Stimulated activated CD4-positive, alpha-beta T cell treated with anti-CD3 and anti-CD28 coated beads, Interleukin-15, amount 100 ng/mL, for 24 hours (primary cell): ENCODE results near the gene PLK5.
A peak's percentile ranks its signal among the peaks of the same experiment; 100 is the strongest.
"Not testable (repeated sequence)": the region's sequence is repeated elsewhere in the genome, so short reads cannot be mapped to it uniquely, and the experiment has no call there.

Experiments used
- DNase-seq: peaks from one replicate; pipeline ENCODE4 v3.0.0-alpha.2; 2020

Gene PLK5

DNA sequence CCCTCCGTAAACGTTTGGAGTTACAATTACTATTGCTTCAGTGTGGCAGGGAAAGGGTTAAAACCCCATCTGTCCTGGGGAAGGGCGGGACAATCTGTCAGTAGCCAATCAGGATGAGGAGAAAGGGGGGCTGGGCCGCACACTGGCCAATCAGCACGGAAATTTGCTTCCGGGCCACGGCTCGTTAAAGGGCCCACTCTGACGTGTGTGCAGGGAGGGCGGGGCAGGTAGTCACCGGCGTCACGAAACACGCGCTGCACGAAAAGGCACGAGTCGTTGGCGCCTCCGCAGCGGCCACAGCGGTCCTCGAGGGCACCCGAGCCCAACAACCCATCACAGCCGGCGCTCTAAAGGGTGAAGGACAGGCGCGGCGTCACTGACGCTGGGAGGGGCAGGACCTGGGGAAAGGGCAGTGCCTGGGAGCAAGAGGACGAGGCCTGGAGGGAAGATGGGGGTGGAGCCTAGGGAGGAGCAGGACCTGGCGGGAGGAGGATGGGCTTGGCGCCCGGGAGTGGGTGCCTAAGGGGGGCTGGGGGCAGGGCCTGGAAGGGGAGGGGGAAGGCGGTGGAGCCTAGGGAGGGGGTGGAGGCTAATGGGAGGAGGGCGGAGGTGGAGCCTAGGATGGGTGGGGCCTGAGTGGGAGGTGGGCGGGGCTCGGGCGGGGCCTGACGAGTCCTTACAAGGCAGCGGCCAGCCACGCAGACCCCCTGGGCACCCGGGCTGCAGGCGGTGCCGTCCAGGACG is 15.9 kb upstream of the PLK5 start:
- DNase-seq, result peak; percentile 93

DNA sequence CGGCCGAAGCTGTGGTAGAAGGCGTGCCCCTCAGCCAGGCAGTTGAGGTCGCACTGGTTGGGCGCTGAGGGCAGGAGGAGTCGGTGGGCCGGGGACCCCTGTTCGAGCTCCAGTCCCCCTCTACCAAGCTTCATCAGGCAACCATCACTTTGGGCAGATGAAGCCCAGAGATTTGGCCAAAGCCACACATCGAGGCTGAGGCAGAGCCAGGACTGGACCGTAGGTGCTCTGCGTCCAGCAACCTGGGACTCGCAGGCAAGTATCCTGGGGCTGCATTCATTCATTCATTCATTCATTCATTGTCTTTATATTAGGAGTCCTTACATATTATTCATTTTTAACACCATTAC is 15.4 kb upstream of the PLK5 start:
- no peak for DNase-seq

- no peak for DNase-seq
These were observed 14.1 kb upstream of the PLK5 start for GRCh38 chr19:1509602-1510441.

GRCh38 chr19:1510442-1510806 is 13.5 kb upstream of the PLK5 start:
- no peak for DNase-seq

- no peak for DNase-seq
These were observed 13.1 kb upstream of the PLK5 start for GRCh38 chr19:1510807-1511206.

DNA sequence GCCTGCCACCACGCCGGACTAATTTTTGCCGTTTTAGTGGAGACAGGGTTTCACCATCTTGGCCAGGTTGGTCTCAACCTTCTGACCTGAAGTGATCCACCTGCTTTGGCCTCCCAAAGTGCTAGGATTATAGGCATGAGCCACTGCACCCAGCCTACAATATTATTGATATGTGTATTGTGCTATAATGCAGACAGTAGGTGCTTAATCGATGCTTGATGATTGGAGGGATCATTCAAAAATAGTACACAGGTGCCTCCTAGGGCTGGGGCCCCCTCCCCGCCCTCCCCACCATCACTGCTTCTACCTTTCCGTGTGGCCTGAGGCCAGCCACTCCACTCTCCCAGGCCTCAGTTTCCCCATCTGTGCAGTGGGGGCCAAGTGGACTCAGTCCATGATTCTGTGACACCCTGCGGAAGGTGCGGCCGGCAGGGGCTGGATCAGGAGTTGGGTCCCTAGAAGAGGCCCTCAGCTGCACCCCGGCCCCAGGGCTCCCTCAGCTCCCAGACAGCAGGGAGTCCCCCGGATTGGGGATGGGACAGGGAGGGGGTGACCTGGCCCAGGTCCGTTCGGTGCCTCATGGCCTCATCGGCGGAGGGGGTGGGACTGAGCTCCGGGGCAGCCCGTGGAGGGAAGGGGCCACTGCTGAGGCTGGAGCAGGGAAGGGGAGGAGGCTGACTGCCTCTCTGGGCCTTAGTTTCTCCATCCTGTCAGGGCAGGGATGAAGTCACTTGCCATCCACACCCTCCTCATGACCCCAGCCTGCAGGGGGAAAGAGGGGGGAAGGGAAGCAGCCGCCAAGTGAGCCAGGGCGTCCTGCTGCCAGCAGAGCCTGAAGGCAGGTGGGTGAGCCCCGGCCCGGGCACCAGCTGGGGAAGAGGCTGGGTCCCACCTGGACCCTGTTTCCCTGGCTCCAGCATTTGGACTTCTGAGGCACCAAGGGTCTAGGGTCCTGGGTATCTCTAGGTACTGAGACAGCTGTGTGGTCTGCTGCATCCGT is 12.3 kb upstream of the PLK5 start:
- DNase-seq, result no peak

DNA sequence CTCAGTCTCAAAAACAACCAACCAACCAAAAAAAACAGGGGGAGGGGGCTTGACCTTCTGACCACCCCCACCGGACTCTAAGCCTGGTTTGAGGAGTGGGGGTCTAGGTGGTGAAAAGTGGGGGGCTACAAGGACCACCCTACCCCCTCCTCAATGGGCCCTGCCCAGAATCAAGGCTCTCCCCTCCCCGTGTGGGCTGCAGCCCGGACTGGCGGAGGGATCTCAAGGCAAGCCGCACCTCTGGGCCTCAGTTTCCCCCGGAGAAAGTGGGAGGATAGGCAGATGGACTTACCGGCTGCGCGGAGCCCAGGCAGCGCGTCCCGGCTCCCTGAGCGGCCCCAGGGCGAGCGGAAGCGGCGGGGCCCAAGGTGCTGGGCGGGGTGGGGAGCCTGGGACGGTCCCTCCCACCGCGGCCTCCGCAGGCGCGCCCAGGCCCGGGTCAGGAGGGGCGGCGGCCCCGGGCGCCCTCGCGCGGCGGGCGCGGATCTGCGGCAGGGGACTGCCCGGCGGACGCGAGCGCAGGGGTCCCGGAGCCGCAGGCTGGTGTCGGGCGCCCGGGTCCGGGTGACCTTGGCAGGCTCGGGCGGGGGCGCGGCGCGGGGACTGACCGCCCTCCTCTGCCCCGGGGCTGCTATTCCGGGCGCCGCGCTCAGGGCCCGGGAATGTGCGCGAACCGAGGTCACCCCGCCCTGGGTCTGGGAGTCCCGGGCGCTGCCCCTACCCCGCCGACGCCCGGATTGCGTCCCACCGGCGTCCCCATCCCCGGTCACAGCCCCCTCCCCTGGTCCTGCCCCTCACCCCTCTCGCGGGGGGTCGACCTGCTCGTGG is 11.0 kb upstream of the PLK5 start, which contains the start of gene ADAMTSL5:
TSS of gene ADAMTSL5 (minus strand) at position 349 of the 828 bp plus-strand sequence. CDS start 2,076 bp downstream, outside the sequence.
- peak; percentile 86 for DNase-seq

DNA sequence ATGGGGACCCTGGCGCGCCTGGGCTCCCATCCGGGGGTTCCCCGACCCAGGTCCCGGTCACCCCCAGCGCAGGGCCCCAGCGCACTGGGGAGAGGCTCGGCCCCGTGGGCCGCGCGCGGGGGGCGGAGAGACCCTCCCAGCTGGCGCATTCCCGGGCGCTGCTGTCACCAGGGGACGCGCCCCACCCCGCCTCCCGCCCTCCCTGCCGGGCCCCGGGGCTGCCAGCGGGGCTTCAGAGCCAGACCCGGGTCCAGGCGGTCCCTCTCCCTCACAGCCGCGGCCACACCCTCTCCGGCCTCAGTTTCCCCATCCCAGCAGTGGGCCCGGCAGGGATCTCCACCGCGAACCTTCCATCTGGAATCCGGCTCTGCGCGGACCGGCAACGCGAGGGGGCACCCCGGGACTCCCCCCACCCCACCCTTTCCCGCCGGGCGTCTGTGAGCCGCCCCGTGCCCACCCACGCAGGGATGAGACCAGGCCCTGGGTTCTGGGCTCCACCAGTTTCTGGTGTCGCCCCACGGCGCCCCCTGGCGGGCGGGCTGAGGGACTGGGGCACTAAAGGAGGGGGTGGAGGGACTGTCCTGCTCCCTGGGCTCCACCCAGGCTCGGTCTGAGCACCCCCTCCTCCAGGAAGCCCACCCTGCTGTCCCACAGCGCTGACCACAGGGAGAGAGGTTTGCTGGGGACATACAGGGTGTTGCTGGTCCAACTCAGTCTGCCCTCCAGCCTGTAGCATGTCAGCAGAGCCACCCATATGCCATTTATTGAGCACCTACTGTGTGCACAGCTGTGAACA is 10.2 kb upstream of the PLK5 start:
- DNase-seq, result peak; percentile 79

DNA sequence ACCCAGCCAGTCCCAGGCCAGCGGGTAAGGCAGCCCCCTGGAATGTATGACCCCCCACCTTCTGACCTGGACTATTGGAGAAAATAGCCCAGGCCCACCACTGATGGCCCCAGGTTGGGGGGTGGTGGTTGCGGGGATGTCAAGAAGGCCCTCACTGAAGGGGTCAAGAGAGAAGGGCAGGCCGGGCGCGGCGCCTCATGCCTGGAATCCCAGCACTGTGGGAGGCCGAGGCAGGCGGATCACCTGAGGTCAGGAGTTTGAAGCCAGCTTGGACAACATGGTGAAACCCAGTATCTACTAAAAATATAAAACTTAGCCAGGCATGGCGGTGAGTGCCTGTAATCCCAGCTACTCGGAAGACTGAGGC is 9.6 kb upstream of the PLK5 start:
- no peak for DNase-seq

DNA sequence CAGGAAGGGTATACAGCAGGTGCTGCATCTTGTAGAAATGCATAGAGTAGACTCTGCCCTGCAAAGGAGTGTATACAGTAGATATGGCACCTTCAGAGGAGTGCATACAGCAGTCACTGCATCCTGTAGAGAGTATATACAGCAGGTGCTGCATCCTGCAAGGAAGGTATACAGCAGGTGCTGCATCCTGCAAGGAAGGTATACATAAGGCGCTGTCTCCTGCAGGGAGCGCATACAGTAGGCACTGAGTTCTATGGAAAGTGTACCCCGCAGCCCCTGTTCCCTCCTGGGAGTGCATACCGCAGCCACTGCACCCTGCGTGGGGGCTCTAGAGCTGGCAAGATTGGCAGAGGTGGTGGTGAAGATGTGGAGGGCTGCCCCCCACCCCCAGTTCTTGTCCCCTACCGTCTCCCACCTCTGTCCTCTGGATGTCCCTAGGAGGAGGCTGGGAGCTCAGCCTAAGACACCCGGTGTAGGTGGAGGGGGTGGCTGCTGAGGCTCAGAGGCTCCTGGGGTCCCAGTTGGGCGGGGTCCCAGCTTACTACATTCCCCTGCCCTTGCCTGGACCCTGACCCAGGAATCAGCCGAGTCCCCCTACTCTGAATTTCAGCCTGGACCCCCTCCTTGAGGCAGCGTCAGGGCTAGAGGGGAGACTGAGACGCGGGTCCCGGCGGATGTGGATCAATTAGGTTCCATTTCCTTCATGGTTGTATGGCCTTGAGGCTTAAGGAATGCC is 8.7 kb upstream of the PLK5 start:
- no peak for DNase-seq

GRCh38 chr19:1516395-1516753 is 7.5 kb upstream of the PLK5 start:
- no peak for DNase-seq

- DNase-seq, result no peak
These were observed 5.4 kb upstream of the PLK5 start for GRCh38 chr19:1518471-1518870.

DNA sequence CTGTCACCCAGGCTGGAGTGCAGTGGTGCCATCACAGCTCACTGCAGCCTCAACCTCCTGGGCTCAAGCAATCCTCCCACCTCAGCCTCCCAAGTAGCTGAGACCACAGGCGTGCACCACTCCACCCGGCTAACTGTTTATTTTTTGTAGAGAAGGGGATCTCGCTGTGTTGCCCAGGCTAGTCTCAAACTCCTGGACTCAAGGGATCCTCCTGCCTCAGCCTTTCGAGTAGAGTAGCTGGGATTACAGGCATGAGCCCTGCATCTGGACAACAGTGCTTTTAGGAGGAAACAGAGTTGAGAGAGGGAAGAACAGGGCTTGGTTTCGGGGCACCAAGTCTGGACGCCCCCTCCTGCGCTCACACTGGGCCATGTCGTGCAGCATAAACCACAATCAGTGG is 4.1 kb upstream of the PLK5 start:
- DNase-seq, result not testable (repeated sequence)

DNA sequence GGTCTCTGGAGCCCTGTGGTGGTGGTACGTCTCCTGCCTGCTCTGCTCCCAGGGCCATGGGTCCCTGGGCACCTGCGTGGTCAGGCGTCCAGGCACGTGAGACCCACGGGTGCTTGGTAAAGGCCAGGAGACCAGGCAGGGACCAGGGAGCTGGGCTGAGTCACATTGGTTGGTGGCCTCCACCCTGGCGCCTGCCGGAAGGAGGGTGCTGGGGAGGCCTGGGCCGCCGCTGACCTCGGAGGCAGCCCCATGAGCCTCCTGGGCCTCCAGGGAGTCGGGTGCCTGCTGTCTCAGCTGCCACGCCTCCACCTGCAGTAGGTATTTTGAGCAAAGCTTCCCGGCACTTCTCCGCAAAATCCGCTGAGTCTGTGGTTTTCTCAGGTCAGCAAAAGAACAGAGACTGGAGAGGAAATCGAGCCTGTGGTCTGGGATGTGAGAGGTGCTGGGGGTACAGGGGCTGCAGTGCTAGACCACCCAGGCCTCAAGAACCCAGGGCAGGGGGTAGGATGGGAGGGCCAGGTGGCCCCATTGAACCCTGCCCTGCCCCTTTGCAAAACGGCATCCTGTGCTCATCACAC is 3.6 kb upstream of the PLK5 start:
- no peak for DNase-seq

DNA sequence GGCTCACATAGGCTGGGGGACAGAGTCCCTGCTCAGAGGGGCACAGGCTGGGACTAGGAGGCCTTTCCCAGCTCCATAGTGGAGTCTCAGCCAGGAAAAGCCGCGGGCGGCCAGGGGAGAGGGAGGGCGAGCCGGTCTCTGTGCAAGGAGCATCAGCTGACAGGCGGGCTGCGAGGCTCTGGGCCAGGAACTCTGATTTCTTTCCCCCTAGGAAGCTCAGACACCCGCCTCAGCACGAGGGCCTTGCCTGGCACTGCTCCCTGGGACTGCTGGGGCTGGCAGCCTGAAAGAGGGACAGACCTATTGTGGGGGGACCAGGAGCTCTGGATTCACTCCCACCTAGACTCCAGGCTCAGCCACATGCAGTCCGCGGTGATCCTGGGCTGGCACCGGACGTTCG is 2.2 kb upstream of the PLK5 start:
- DNase-seq, result no peak

DNA sequence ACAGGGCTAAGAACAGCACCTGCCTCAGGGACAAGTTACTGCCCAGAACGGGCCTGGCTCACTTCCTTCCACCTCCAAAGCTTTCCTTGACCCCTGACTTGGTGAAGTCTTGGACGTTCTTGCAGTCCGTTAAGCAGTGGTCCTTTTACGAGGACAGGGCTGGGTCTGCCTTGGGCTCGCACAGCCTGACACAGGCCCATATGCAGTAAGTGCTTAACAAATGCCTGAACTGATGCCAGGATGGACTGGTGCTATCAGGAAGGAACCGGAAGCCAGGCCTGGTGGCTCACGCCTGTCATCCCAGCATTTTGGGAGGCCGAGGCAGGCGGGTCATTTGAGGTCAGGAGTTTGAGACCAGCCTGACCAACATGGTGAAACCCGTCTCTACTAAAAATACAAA is 1.8 kb upstream of the PLK5 start:
- no peak for DNase-seq

GRCh38 chr19:1522838-1523237 is 1.0 kb upstream of the PLK5 start:
- no peak for DNase-seq

- no peak for DNase-seq
These were observed 552 bp downstream of the PLK5 start for GRCh38 chr19:1524287-1524971.

DNA sequence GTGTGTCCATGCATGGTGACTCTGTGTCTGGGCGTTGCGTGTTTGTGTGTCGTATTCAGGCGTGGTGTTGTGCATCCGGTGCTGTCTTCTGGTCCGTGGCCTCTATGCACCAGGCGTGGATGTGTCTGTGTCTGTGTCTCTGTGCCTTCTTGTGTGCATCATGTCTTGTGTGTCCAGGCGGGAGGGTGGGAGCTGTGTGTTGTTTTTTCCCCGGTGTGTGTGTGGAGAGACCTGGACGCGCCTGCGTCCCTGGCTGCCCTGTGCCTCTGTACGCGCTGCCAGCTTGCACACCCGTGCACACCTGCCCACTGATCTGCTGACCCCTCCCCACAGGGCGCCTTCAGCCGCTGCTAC is 1.1 kb downstream of the PLK5 start:
- no peak for DNase-seq

DNA sequence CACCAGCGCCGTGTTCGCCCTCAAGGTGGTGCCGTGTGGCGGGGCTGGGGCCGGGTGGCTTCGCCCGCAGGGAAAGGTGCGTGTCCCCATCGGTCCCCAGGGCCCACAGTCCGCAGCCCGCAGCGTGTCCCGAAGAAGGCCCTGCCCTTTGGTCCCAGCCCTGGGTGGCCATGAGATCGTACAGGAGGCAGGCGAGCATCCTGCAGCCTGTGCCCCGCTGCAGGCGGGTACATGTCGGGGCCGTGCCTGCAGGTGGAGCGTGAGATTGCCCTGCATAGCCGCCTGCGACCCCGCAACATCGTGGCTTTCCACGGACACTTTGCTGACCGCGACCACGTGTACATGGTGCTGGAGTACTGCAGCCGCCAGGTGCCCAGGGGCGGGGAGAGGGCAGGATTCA is 1.5 kb downstream of the PLK5 start:
- DNase-seq, result no peak
